ENCODE data around the gene CREB3L1.
A peak's percentile ranks its signal among the peaks of the same experiment; 100 is the strongest.

CREB3L1 gene

GRCh38 chr11:46275964-46276641, 1.4 kb upstream of the CREB3L1 start:
- no peak for DNase-seq

- no peak for DNase-seq
Observed at GRCh38 chr11:46277313-46277621, 195 bp upstream of the CREB3L1 start.

DNA sequence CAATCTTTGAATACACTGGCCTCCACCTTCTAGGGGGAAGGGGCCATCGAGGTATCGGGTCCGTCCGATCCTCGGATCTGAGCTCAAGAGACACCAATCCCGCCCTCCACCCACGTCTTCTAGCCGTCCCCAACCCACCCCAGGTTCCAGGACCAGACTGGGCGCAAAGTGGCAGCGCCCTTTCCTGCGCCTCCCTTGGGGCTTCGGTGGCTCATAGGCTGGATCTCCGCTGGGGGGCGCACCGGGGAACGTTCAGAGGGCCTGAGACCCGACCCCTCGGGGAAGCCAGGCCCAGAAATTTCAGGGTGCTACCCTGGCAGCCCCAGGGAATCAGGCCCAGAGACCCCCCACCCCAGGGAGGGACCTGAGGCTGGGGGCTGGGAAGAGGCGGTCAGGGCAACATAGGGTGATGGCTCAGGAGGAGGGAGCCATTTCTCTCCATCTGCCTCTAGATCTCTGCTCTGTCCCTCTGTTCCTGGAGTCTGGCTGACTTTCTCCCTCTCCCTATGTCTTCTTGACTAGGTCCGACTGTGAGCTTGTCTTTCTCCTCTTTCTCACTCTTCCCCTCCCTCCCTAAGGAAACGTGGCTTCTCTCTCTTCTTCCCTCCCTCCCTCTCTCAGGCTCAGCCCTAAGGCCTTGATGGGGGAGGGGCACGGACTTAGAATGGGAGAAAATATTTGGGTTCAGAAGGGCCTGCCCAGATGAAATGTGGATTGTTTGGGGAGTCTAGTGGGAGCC, 1.1 kb downstream of the CREB3L1 start:
- DNase-seq = no peak

- peak; percentile 76 to 86 for DNase-seq
Observed at GRCh38 chr11:46279126-46280099, 2.0 kb downstream of the CREB3L1 start.

- DNase-seq = no peak
Observed at GRCh38 chr11:46280706-46281105, 3.2 kb downstream of the CREB3L1 start.

DNA sequence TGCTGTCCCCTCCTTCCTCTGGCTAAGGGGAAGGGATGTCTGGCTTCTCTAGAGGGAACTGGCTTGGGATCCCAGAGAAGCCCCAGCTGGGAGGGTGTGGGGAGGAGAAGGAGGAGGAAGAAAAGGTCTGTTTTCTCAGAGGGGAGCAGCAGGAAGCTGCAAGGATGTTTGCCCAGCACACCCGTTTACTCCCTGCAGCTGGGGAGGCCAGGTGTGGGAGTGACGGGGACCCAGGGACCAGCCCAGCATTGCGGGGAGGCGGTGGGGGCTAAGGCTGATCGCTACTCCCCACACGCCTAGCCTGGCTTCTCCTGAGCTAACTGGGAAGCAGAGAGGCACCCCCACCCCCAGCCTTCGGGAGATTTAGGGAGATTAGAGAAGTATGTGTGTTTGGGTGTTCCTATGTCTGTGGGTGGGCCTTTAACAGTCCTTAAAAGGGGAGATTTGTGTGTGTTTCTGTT, 3.9 kb downstream of the CREB3L1 start:
- DNase-seq = no peak

- DNase-seq = no peak
Observed at GRCh38 chr11:46285173-46285572, 7.7 kb downstream of the CREB3L1 start.

GRCh38 chr11:46285594-46286033, 8.2 kb downstream of the CREB3L1 start:
- DNase-seq = no peak

GRCh38 chr11:46286789-46287188, 9.3 kb downstream of the CREB3L1 start:
- DNase-seq = no peak

DNA sequence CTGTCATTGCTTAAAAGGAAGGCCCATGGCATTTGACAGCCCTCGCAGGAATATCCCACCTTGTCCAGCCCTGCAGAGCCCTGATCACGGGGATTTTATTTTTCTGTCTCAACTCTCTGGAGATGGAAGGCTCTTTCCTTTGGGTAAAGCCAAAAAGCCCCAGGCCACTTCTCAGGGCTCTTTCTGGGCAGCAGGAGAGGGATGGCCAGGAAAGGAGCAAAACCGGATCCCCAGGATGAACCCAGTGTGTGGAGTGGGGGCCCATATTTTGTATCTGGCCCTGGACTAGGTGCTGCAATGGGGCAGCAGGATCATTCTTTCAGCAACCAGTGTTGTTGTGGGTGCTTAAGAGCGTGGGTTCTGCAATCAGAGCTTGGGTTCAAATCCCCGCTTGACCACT, 11.0 kb downstream of the CREB3L1 start:
- DNase-seq = no peak

DNA sequence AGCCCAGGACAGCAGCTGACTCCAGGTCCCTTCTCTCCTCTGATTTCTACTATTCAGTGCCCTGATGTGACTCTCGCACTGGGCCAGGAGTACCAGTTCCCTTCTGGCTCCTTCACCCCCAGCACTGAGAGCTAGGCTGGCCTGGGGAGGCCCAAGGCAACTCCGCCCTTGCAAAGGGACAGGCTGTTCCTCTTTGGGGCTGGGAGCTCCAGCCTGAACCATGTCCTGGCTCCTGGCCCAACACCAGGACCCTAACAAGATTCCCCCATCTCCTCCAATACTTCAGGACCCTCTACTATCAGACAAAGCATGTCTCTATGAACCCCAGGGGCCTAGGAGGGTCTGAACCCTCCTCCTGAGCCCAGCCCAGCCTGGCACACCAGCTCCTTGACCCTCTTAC, 12.5 kb downstream of the CREB3L1 start:
- DNase-seq = no peak

DNA sequence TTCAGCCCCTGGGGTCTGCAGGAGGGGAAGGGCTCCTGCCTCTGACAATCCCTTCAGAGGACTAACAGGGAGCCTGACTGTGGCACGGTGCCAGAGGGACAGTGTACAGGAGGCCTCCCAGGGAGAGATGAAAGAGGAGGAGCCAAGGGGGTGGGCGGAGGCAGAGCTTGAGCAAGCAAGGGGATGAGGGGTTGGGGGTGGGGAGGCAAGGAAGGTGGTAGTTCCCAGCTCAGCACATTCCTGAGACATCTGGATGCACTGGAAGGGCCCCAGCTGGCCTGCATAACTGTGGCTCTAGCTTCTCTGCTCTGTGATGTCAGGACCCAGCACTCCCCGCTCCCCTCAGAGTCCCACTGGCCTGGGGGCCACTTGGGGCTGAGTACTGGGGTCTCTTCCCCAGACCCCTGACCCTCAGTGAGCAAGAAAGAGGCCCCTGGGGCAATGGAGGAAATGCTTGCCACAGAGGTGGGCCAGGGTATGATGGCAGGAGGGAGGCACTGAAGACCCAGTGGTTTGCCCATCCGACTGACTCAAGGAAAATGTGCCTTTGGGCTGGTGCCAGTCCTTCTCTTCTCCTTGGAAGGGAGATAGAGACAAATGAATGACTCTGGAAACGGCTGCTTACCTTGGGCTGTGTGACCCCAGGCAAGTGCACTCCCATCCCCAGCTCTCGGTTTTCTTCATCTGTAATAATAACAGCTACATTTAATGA, 13.3 kb downstream of the CREB3L1 start:
- DNase-seq = peak in 1 of 2 experiments; percentile 42

- DNase-seq = no peak
Observed at GRCh38 chr11:46291441-46292150, 14.1 kb downstream of the CREB3L1 start.

DNA sequence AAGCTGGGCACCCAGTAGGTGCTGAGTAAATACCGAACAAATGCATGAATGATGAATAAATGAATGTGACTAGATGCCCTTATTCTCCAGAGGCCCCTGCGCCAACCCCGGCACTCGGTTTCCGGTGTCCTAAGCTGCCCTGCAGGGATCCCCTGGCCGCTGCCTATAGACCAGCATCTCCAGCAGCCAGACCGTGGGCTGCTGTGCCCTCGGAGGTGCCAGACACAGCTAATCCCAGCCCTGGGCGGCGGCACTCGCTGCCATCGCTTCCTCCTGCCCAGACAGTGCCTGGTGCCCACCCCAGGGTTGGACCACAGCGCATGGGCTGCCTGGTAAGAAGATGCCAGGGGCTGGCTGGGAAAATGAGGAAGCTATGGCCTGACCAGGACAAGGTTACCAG, 15.6 kb downstream of the CREB3L1 start:
- DNase-seq = no peak

DNA sequence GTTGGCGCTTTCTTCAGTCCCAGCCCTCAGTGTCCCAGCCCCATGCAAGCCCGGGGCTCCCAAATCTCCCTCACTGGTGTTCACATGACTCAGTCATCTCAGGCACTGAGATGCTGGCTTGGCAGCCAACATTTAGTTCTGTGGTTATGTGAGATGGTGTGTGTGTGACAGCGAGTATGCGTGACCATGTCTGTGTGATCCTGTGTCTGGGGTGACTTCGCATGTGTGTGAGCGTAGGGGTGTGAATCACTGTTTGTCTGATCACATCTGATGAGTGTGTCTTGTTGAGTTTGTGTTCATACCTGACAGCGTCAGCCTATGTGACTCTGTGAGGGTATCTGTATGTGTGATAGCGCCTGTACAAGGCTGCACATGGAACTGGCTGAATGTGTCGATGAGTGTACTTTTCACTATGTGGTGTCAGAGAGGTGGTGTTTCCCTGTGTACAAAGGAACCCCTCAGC, 16.2 kb downstream of the CREB3L1 start:
- no peak for DNase-seq

DNA sequence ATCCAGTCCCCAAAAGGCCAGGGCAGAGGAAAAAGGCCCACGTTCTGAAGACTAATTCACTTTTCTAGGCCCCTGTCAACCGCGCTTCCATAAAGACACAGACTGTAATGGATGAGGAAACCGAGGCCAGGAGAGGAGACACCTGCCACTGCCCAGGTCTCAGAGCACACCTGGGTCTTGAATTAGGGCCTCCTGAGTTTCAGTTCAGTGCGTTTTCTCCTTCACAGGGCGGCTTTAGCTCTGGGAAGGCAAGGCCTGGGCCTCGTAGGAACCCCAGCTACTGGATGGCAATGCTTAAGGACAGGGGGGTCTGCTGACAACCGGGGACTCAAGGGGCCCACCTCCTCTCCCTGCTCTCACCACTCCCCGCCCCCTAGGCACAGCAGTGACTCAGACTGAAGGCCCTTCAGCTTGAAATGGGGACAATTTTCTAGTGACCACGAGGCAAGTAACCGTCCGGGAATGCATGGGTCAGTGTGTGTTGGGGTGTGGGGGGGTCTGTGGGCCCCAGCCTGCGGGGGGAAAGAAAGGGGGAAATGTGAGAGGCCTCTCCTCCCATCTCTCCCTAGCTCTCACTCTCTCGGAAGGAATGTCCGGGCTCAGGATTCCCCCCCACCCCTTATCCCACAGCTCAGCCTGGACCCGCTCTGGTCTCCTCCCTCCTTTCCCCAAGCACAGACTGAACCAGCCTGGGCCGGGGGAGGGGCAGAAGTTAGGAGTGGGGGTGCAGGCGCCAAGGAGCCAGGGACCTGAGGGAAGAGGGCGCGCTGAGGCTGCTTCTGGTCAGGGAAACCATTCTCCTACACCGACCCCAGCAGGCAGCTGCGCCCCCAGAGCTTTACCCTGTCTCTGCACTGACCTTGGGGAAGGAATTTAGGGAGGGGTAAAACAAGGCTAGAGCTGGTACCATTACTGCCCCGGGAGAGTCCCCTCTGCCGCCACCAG, 17.2 kb downstream of the CREB3L1 start:
- no peak for DNase-seq

- peak in 1 of 2 experiments; percentile 55 for DNase-seq
Observed at GRCh38 chr11:46295312-46296058, 18.0 kb downstream of the CREB3L1 start.

DNA sequence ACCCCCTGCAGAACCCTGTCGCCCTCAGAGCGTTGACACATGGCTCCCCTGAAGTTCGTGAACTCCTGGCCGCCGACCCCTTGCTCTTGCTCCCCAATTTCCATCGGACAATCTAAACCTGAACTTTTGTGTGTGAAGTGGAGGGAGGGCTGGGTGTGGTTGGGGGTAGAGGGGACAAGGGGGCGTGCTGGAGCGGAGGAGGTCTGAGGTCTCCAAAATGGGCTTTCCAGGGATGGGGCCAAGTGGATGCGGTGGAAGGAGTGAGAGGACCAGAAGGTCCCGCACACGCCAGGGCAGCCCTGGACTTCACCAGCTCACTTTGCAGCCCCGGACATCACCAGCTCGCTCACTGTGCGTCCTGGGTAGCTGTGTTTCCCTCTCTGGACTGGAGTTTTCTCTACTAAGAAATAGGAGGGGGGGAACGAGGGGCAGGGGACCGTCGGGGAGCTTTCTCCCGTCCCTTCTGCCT, 18.6 kb downstream of the CREB3L1 start:
- no peak for DNase-seq

GRCh38 chr11:46296528-46297448, 19.3 kb downstream of the CREB3L1 start:
- DNase-seq = peak; percentile 35 to 75
